DOHH2 (cell line): ENCODE data around the gene INHBB.

Experiments used
- H3F3A ChIP-seq: fragments of 200-600 bp; sonication (generic), shearing (Covaris generic); 2 replicates; pipeline ENCODE4 v1.6.0; 2016; ENCODE audit warnings: antibody characterized with exemption, mild to moderate bottlenecking; ENCODE audit not compliant: control insufficient read depth, insufficient read depth
- H3K27ac ChIP-seq: fragments of 200-600 bp; sonication (generic); 2 replicates; pipeline ENCODE4 v1.5.1; 2014; ENCODE audit warnings: low read depth, mild to moderate bottlenecking, low read length, moderate library complexity
- H3K27me3 ChIP-seq: fragments of 200-600 bp; sonication (generic); 2 replicates; pipeline ENCODE4 v1.6.1; 2014; ENCODE audit warnings: mild to moderate bottlenecking, low read length, mixed read lengths; ENCODE audit not compliant: control insufficient read depth
- H3K36me3 ChIP-seq: fragments of 200-600 bp; sonication (generic); 2 replicates; pipeline ENCODE4 v1.6.1; 2014; ENCODE audit warnings: mild to moderate bottlenecking, low read length, moderate library complexity, mixed read lengths; ENCODE audit not compliant: control insufficient read depth
- H3K4me1 ChIP-seq: fragments of 200-600 bp; sonication (generic); 2 replicates; pipeline ENCODE4 v1.6.1; 2014; ENCODE audit warnings: mild to moderate bottlenecking, low read length, mixed read lengths; ENCODE audit not compliant: control insufficient read depth
- H3K4me2 ChIP-seq: fragments of 200-600 bp; sonication (generic); 2 replicates; pipeline ENCODE4 v1.6.0; 2014; ENCODE audit warnings: mild to moderate bottlenecking, low read length, moderate library complexity
- H3K4me3 ChIP-seq: fragments of 200-600 bp; sonication (generic); 2 replicates; pipeline ENCODE4 v1.5.1; 2014; ENCODE audit warnings: mild to moderate bottlenecking, low read length, mixed read lengths
- H3K79me2 ChIP-seq: fragments of 200-600 bp; sonication (generic); 2 replicates; pipeline ENCODE4 v1.6.1; 2014; ENCODE audit warnings: mild to moderate bottlenecking, low read length, mixed read lengths; ENCODE audit not compliant: control insufficient read depth
- H3K9me2 ChIP-seq: fragments of 200-600 bp; sonication (generic); replicated peaks from 2 replicates; pipeline ENCODE4 v1.6.1; 2014; ENCODE audit warnings: mild to moderate bottlenecking, low read length, mixed read lengths; ENCODE audit not compliant: control insufficient read depth
- H3K9me3 ChIP-seq: fragments of 200-600 bp; sonication (generic); 2 replicates; pipeline ENCODE4 v1.6.1; 2014; ENCODE audit warnings: antibody characterized with exemption, low read length, mixed read lengths; ENCODE audit not compliant: control insufficient read depth, insufficient read depth
- H4K20me1 ChIP-seq: fragments of 200-600 bp; sonication (generic); 2 replicates; pipeline ENCODE4 v1.6.0; 2014; ENCODE audit warnings: low read depth, mild to moderate bottlenecking, antibody characterized with exemption, low read length, moderate library complexity; ENCODE audit not compliant: control insufficient read depth, insufficient read depth
- CTCF ChIP-seq: fragments of 200-600 bp; sonication (generic); IDR thresholded peaks from one replicate; pipeline ENCODE4 v1.5.1; 2014; ENCODE audit warnings: antibody characterized with exemption, mild to moderate bottlenecking, low read depth, low read length; ENCODE audit not compliant: poor library complexity, severe bottlenecking
- EZH2phosphoT487 ChIP-seq: fragments of 200-600 bp; sonication (generic); IDR thresholded peaks from 2 replicates; pipeline ENCODE4 v1.6.1; 2017; ENCODE audit warnings: borderline replicate concordance, mild to moderate bottlenecking, antibody characterized with exemption, low read length, moderate library complexity, mixed read lengths

Gene INHBB

GRCh38 chr2:120348134-120348736 is 2.3 kb downstream of the INHBB start:
- Histone ChIP-seq H3K79me2 (no peaks in the 10 kb centered on the region), H3K36me3 (no peaks in the 10 kb centered on the region), H3K4me2 (no peak overlapping the region), H3K27ac (no peak overlapping the region), H3K4me1 (no peaks in the 10 kb centered on the region), H3K4me3 (no peak overlapping the region), H3K9me2 (no peaks in the 10 kb centered on the region), H3K9me3 (no peaks in the 10 kb centered on the region), H3F3A (no peaks in the 10 kb centered on the region), H4K20me1 (no peaks in the 10 kb centered on the region), H3K27me3 (peaks cover 36% of the 10 kb centered on the region)
- no peak for TF ChIP-seq EZH2phosphoT487
- no peak for TF ChIP-seq CTCF

- no peak overlapping the region for H3K4me3 ChIP-seq
- H3K36me3 ChIP-seq, result no peaks in the 10 kb centered on the region
- no peak overlapping the region for H3K4me2 ChIP-seq
- no peaks in the 10 kb centered on the region for H3K79me2 ChIP-seq
- no peaks in the 10 kb centered on the region for H3K9me2 ChIP-seq
- no peaks in the 10 kb centered on the region for H3F3A ChIP-seq
- H4K20me1 ChIP-seq, result no peaks in the 10 kb centered on the region
- H3K27ac ChIP-seq, result no peak overlapping the region
- H3K4me1 ChIP-seq, result no peaks in the 10 kb centered on the region
- H3K9me3 ChIP-seq, result no peaks in the 10 kb centered on the region
- H3K27me3 ChIP-seq, result peaks cover 30% of the 10 kb centered on the region
- TF ChIP-seq CTCF, result no peak
- no peak for TF ChIP-seq EZH2phosphoT487
Measured at GRCh38 chr2:120348737-120349439, 3.0 kb downstream of the INHBB start.

- no peaks in the 10 kb centered on the region for H3K4me1 ChIP-seq
- no peak for TF ChIP-seq EZH2phosphoT487
- TF ChIP-seq CTCF, result no peak
- H3F3A ChIP-seq, result no peaks in the 10 kb centered on the region
- H3K4me2 ChIP-seq, result no peak overlapping the region
- H3K36me3 ChIP-seq, result no peaks in the 10 kb centered on the region
- no peaks in the 10 kb centered on the region for H4K20me1 ChIP-seq
- no peaks in the 10 kb centered on the region for H3K9me3 ChIP-seq
- no peaks in the 10 kb centered on the region for H3K79me2 ChIP-seq
- H3K27me3 ChIP-seq, result peaks cover 29% of the 10 kb centered on the region
- no peak overlapping the region for H3K27ac ChIP-seq
- H3K9me2 ChIP-seq, result no peaks in the 10 kb centered on the region
- H3K4me3 ChIP-seq, result no peak overlapping the region
Measured at GRCh38 chr2:120349440-120349921, 3.5 kb downstream of the INHBB start.
